ENCODE measurements around the gene ADGRG1. TPM values are rescaled to one million over a fixed set of nuclear protein-coding genes. Genes with fewer than 3 reads are reported as not detected.
"Not testable (repeated sequence)": the region's sequence is repeated elsewhere in the genome, so short reads cannot be mapped to it uniquely, and the experiment has no call there.

Gene ADGRG1
- total RNA-seq, 2 experiments from 2014 or later = 4.3 to 5.6 TPM

GRCh38 chr16:57701759-57702371, 73.4 kb downstream of the ADGRG1 start:
- Mint-ChIP-seq H3K4me1 (peaks cover 8% of the 10 kb centered on the region), H3K27ac (no peak overlapping the region), H3K36me3 (peaks cover 2% of the 10 kb centered on the region), H3K27me3 (peaks cover 6% of the 10 kb centered on the region), H3K4me3 (no peak overlapping the region), H3K9me3 (peaks cover 2% of the 10 kb centered on the region)
- POLR2A ChIA-PET = no interaction called here
- DNase-seq (no peak), ATAC-seq (ENCODE audit: low read depth) (no peak)

GRCh38 chr16:57703416-57704010, 75.1 kb downstream of the ADGRG1 start:
- ATAC-seq (ENCODE audit: low read depth) (no peak), DNase-seq (no peak)
- H3K36me3 Mint-ChIP-seq = peaks cover 2% of the 10 kb centered on the region
- peaks cover 9% of the 10 kb centered on the region for H3K27me3 Mint-ChIP-seq
- H3K4me1 Mint-ChIP-seq = peaks cover 15% of the 10 kb centered on the region
- peaks cover 3% of the 10 kb centered on the region for H3K9me3 Mint-ChIP-seq
- POLR2A ChIA-PET = interaction anchor here (0.6 to 1.2 kb wide), 2 partner anchors 13 to 575 kb away, joined by 3 read pairs; no protein-coding TSS in a partner anchor
- no peak overlapping the region for H3K27ac Mint-ChIP-seq
- no peak overlapping the region for H3K4me3 Mint-ChIP-seq

GRCh38 chr16:57704011-57704904, 75.8 kb downstream of the ADGRG1 start:
- H3K27me3 Mint-ChIP-seq = peaks cover 13% of the 10 kb centered on the region

GRCh38 chr16:57704905-57705852, 76.7 kb downstream of the ADGRG1 start:
- H3K36me3 Mint-ChIP-seq = peaks cover 2% of the 10 kb centered on the region
- POLR2A ChIA-PET = interaction anchor here (1.2 kb wide), 1 partner anchor 15 kb away, joined by 3 read pairs; no protein-coding TSS in a partner anchor
- peaks cover 15% of the 10 kb centered on the region for H3K4me1 Mint-ChIP-seq
- peaks cover 21% of the 10 kb centered on the region for H3K27me3 Mint-ChIP-seq
- no peak overlapping the region for H3K4me3 Mint-ChIP-seq
- ATAC-seq (ENCODE audit: low read depth) (no peak), DNase-seq (no peak)
- peaks cover 3% of the 10 kb centered on the region for H3K9me3 Mint-ChIP-seq
- H3K27ac Mint-ChIP-seq = no peak overlapping the region

More at GRCh38 chr16:57704011-57704904, 75.8 kb downstream of the ADGRG1 start:
- POLR2A ChIA-PET = interaction anchor here (0.6 to 1.2 kb wide), 2 partner anchors 14 to 576 kb away, joined by 3 read pairs; no protein-coding TSS in a partner anchor
- DNase-seq (no peak), ATAC-seq (ENCODE audit: low read depth) (no peak)
- no peak overlapping the region for H3K4me3 Mint-ChIP-seq
- peaks cover 2% of the 10 kb centered on the region for H3K36me3 Mint-ChIP-seq
- peaks cover 3% of the 10 kb centered on the region for H3K9me3 Mint-ChIP-seq
- no peak overlapping the region for H3K27ac Mint-ChIP-seq
- peaks cover 15% of the 10 kb centered on the region for H3K4me1 Mint-ChIP-seq

- POLR2A ChIA-PET = no interaction called here
- Mint-ChIP-seq H3K4me1 (peaks cover 15% of the 10 kb centered on the region), H3K27me3 (peaks cover 35% of the 10 kb centered on the region), H3K36me3 (peaks cover 2% of the 10 kb centered on the region), H3K9me3 (peaks cover 3% of the 10 kb centered on the region), H3K27ac (no peak overlapping the region), H3K4me3 (no peak overlapping the region)
- ATAC-seq (ENCODE audit: low read depth) = no peak
- no peak for DNase-seq
Measured at GRCh38 chr16:57706717-57707116, 78.3 kb downstream of the ADGRG1 start.

GRCh38 chr16:57707331-57707730, 78.9 kb downstream of the ADGRG1 start:
- Mint-ChIP-seq H3K36me3 (peaks cover 2% of the 10 kb centered on the region), H3K27ac (no peak overlapping the region), H3K4me1 (peaks cover 15% of the 10 kb centered on the region), H3K27me3 (peaks cover 36% of the 10 kb centered on the region), H3K9me3 (peaks cover 3% of the 10 kb centered on the region), H3K4me3 (no peak overlapping the region)
- no peak for ATAC-seq (ENCODE audit: low read depth)
- no peak for DNase-seq
- POLR2A ChIA-PET = no interaction called here

- H3K36me3 Mint-ChIP-seq = peaks cover 2% of the 10 kb centered on the region
- H3K27me3 Mint-ChIP-seq = peaks cover 39% of the 10 kb centered on the region
- H3K4me3 Mint-ChIP-seq = no peak overlapping the region
- peaks cover 15% of the 10 kb centered on the region for H3K4me1 Mint-ChIP-seq
- no peak for ATAC-seq (ENCODE audit: low read depth)
- POLR2A ChIA-PET = no interaction called here
- no peak overlapping the region for H3K27ac Mint-ChIP-seq
- H3K9me3 Mint-ChIP-seq = peaks cover 3% of the 10 kb centered on the region
- DNase-seq = no peak
Measured at GRCh38 chr16:57708168-57708567, 79.7 kb downstream of the ADGRG1 start.

GRCh38 chr16:57709663-57710062, 81.2 kb downstream of the ADGRG1 start:
- Mint-ChIP-seq H3K4me3 (no peak overlapping the region), H3K36me3 (peaks cover 2% of the 10 kb centered on the region)
- ATAC-seq (ENCODE audit: low read depth) = no peak

GRCh38 chr16:57711346-57711745, 82.9 kb downstream of the ADGRG1 start:
- Mint-ChIP-seq H3K27me3 (peaks cover 46% of the 10 kb centered on the region), H3K4me1 (peaks cover 11% of the 10 kb centered on the region), H3K4me3 (no peak overlapping the region), H3K27ac (no peak overlapping the region), H3K36me3 (peaks cover 2% of the 10 kb centered on the region), H3K9me3 (peaks cover 3% of the 10 kb centered on the region)
- no peak for ATAC-seq (ENCODE audit: low read depth)
- DNase-seq = no peak
- POLR2A ChIA-PET = no interaction called here

More at GRCh38 chr16:57709663-57710062, 81.2 kb downstream of the ADGRG1 start:
- POLR2A ChIA-PET = interaction anchor here (0.7 kb wide), 1 partner anchor 47 kb away, joined by 6 read pairs; no protein-coding TSS in a partner anchor
- no peak overlapping the region for H3K27ac Mint-ChIP-seq
- no peak for DNase-seq
- peaks cover 12% of the 10 kb centered on the region for H3K4me1 Mint-ChIP-seq
- H3K27me3 Mint-ChIP-seq = peaks cover 42% of the 10 kb centered on the region
- H3K9me3 Mint-ChIP-seq = peaks cover 3% of the 10 kb centered on the region

- no peaks in the 10 kb centered on the region for H3K9me3 Mint-ChIP-seq
- H3K27ac Mint-ChIP-seq = no peak overlapping the region
- DNase-seq (no peak), ATAC-seq (ENCODE audit: low read depth) (no peak)
- POLR2A ChIA-PET = no interaction called here
- no peaks in the 10 kb centered on the region for H3K36me3 Mint-ChIP-seq
- H3K4me3 Mint-ChIP-seq = no peak overlapping the region
- H3K27me3 Mint-ChIP-seq = peaks cover 45% of the 10 kb centered on the region
- H3K4me1 Mint-ChIP-seq = peaks cover 7% of the 10 kb centered on the region
Measured at GRCh38 chr16:57711993-57712392, 83.6 kb downstream of the ADGRG1 start.

GRCh38 chr16:57712569-57712968, 84.1 kb downstream of the ADGRG1 start:
- H3K9me3 Mint-ChIP-seq; POLR2A ChIA-PET; H3K4me1 Mint-ChIP-seq; H3K36me3 Mint-ChIP-seq; DNase-seq; H3K4me3 Mint-ChIP-seq; H3K27ac Mint-ChIP-seq; ATAC-seq (ENCODE audit: low read depth): not testable (repeated sequence)
- H3K27me3 Mint-ChIP-seq = peaks cover 44% of the 10 kb centered on the region

GRCh38 chr16:57713596-57713995, 85.2 kb downstream of the ADGRG1 start:
- POLR2A ChIA-PET = no interaction called here
- DNase-seq (no peak), ATAC-seq (ENCODE audit: low read depth) (no peak)
- Mint-ChIP-seq H3K27ac (no peak overlapping the region), H3K36me3 (no peaks in the 10 kb centered on the region), H3K4me3 (no peak overlapping the region), H3K27me3 (peaks cover 43% of the 10 kb centered on the region), H3K9me3 (no peaks in the 10 kb centered on the region), H3K4me1 (no peaks in the 10 kb centered on the region)

Data from activated naive CD8-positive, alpha-beta T cell treated with anti-CD3 and anti-CD28 coated beads, Interleukin-2, amount 10 ng/mL, durations not matched to agents 7 days and 5 days (primary cell).